ENCODE measurements around the gene ZCCHC10.
A peak's percentile ranks its signal among the peaks of the same experiment; 100 is the strongest.
"Not testable (repeated sequence)": the region's sequence is repeated elsewhere in the genome, so short reads cannot be mapped to it uniquely, and the experiment has no call there.

The ZCCHC10 gene

GRCh38 chr5:133025804-133026663 is at the start of gene ZCCHC10:
ZCCHC10 (minus strand) TSS chr5:133026549; CDS start chr5:133026537, 12 bp downstream.
- peak; percentile 80 to 90 (median 88) for DNase-seq (ENCODE audit: low read depth in 4 of 4, low spot score in 1 of 4)

GRCh38 chr5:133075572-133076536 is 49.5 kb upstream of the ZCCHC10 start:
- no peak for DNase-seq (ENCODE audit: low read depth in 4 of 4, low spot score in 1 of 4)

DNA sequence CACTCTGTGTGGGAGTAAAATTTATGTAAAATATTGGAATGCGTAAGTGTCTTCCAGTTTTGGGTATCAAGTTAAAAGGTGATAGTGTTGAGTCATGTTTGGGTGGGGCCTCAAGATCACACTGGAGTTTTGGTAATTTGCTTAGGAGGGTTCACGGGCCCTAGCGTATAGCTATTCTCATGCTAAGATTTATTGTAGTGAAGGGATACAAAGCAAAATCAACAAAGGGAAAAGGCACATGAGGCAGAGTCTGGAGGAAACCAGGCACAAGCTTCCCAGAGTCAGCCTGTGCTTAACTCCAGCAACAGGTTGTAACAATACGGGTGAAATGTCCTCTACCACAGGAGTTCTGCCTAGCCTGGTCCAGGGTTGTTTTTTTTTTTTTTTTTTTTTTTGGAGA is 45.7 kb upstream of the ZCCHC10 start:
- no peak for DNase-seq (ENCODE audit: low read depth in 4 of 4, low spot score in 1 of 4)

DNA sequence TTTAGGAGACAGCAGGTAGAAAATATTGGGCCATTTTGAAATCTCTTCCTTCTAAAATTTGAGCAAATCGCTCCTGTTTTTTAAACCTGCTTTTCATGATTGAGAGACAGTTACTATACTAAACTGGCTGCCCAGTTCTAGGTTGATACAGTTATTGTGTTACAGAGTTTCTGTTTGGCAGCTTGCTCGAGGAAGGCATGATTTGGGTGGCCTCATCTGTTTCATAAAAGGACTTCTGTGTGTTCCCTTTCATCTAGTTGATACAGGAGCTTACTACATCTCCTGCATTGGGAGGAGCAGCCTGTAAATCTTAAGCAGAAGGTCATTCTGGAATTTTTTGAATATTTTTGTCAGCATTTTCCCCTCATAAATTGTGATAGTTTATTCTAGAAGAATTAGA is 39.7 kb upstream of the ZCCHC10 start:
- DNase-seq (ENCODE audit: low read depth in 4 of 4, low spot score in 1 of 4), result no peak

- no peak for DNase-seq (ENCODE audit: low read depth in 4 of 4, low spot score in 1 of 4)
Measured at GRCh38 chr5:133065471-133065870, 39.1 kb upstream of the ZCCHC10 start.

DNA sequence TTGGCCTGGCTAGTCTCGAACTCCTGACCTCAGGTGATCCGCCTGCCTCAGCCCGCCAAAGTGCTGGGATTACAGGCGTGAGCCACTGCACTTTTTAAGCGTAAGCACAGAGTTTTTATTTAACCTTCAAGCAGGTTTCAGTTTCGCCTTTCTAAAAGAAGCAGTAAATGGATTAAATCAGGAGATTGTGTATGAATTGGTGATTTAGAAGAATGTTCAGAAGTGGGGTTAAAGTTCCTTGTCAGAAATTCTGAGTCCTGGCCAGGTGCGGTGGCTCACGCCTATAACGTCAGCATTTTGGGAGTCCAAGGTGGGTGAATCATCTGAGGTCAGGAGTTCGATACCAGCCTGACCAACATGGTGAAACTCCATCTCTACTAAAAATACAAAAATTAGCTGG is 37.6 kb upstream of the ZCCHC10 start:
- DNase-seq (ENCODE audit: low read depth in 4 of 4, low spot score in 1 of 4), result no peak

GRCh38 chr5:133062276-133062675 is 35.9 kb upstream of the ZCCHC10 start:
- DNase-seq (ENCODE audit: low read depth in 4 of 4, low spot score in 1 of 4), result no peak

- no peak for DNase-seq (ENCODE audit: low read depth in 4 of 4, low spot score in 1 of 4)
Measured at GRCh38 chr5:133059621-133060020, 33.3 kb upstream of the ZCCHC10 start.

DNA sequence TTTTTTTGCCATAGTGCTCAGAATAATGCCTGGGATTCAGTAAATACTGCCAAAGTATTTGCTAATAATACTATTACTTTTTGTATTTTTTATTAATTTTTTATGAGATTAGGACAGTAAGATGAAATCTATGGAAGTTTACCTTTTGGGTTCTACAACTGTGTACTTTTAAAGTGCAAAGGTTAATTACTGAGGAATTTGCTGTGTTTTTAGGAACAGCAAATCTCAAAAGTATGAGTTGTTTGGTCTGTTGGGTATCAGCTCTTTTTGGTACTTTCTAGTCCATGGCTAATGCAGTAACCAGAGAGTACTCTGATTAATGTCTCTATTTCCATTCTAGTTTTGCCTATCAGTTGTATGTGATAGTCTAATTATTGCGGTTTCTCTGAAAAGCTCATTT is 30.5 kb upstream of the ZCCHC10 start:
- no peak for DNase-seq (ENCODE audit: low read depth in 4 of 4, low spot score in 1 of 4)

DNA sequence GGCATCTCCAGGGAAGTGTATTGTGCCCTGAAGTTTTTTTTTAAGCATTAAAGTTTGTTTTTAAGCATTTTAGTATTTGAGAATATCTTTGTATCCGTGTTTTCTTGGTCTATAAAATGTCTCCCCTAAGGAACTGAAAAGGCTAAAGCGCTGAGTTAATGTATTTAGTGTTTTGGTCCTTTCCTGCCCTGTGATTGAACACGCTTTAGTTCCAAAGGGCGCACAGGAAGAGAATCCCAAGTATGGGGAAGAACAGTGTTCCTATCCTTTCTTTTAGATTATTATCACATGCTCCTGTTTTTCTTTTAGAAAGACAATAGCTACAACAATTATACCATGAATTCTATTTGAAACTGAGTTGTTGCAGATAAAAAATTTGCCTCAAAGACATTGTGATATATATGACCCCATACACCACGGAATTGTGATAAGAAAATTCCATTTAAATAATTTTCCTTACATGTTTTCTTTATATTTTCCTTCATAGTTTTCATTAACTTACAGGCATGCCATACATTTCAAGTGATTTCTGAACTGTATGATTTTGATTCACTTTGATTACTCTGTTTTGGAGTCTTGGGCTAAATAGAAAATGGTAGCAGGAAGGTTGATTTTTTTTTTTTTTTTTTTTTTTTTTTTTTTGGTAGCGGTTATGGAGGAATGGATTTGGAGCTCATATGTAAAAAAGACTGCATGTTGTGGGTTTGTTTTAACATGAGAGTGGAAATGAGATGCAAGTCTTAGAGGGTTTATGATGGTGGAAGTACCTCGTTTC is 28.5 kb upstream of the ZCCHC10 start:
- no peak for DNase-seq (ENCODE audit: low read depth in 4 of 4, low spot score in 1 of 4)

- DNase-seq (ENCODE audit: low read depth in 4 of 4, low spot score in 1 of 4), result no peak
Measured at GRCh38 chr5:133053448-133053847, 27.1 kb upstream of the ZCCHC10 start.

DNA sequence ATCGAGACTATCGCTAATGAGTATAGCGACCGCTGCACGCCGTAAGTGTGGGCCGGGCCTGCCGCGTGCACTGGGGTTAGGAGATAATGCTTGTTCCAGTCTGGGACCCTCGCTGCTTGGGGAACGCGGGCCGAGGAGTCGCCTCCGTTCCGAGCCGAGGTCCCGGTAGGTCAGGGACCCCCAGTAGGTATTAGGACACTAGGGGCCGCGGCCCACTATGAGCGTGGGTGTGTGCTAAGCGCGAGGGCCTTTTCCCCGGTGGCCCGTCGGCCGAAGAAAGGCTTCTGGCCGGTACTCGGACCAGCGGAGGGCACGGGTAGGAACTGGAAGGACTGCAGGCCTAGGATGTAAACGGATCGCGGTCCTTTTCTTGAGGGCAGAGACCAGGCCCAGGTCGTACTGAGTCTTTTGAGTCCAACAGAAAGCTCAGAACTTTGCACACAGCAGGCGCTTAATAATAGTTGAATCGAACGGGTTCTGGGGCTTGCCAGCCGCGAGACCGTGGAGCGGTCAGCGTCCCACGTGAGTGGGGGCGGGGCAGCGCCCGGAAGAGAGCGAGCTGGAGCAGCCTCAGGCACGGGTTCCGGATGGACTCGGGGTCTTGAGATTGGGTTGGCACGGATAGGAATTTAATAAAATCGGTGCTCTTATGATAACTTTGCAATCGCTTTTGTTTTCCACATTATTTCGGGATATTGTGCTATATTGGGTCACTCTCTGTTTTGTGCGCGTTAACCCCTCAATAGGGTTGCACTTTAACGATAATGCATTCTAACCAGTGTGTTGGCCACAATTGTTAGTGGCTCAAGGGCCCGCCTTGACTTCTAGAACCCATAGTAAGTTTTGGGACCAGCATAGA is 26.2 kb upstream of the ZCCHC10 start:
- peak; percentile 23 to 55 (median 30) for DNase-seq (ENCODE audit: low read depth in 4 of 4, low spot score in 1 of 4)

DNA sequence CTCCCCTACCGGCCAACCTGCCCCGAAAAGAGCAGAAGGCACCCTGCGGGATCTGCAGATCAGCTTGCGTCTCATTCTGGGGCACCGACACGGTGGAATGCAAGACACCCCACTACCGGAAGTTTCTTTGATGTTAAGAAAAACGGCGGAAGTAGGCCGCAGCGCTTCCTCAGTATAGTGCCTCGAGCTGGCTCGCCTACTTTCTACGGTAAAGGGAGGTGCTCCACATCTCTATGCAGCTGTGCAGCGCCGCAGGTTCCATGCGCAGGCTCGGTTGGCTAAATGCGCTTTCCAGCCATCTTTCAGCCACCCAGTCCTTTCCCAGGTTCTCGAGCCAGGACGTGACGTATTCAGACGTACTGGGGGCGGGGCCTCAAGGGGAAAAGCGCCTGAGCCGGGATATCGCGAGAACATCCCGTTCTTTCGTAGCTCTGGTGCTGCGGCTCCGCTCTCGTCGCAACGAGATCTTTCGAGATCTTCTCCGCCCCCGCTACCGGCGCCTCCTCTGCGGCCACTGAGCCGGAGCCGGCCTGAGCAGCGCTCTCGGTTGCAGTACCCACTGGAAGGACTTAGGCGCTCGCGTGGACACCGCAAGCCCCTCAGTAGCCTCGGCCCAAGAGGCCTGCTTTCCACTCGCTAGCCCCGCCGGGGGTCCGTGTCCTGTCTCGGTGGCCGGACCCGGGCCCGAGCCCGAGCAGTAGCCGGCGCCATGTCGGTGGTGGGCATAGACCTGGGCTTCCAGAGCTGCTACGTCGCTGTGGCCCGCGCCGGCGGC is 25.4 kb upstream of the ZCCHC10 start, which contains the start of gene HSPA4:
HSPA4 (plus strand) TSS at position 472 of the 775 bp plus-strand sequence; CDS start at position 710, 238 bp downstream.
- peak; percentile 89 to 96 (median 93) for DNase-seq (ENCODE audit: low read depth in 4 of 4, low spot score in 1 of 4)

GRCh38 chr5:133051061-133051541 is 24.8 kb upstream of the ZCCHC10 start:
- no peak for DNase-seq (ENCODE audit: low read depth in 4 of 4, low spot score in 1 of 4)

DNA sequence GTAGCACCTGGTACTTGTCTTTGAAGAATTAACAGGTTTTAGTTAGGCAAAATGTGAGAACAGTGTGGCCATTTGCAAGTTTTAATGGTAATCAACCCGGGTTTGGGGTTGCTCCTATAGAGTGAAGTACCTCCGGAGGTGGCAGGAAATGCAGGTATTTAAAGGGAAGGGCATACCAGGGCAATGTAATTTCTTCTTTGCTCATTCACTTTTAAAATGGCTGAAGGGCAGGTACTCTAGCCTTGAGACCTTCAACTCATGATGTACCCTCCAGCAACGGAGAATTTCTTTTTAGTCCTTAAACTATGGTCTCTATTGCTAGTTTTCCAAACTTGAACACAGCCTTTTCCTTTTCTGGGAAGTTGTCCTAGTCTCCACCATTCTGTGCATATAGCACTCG is 24.2 kb upstream of the ZCCHC10 start:
- no peak for DNase-seq (ENCODE audit: low read depth in 4 of 4, low spot score in 1 of 4)

GRCh38 chr5:133049726-133050048 is 23.3 kb upstream of the ZCCHC10 start:
- DNase-seq (ENCODE audit: low read depth in 4 of 4, low spot score in 1 of 4), result no peak

- DNase-seq (ENCODE audit: low read depth in 4 of 4, low spot score in 1 of 4), result no peak
Measured at GRCh38 chr5:133048993-133049725, 22.8 kb upstream of the ZCCHC10 start.

GRCh38 chr5:133047404-133047803 is 21.1 kb upstream of the ZCCHC10 start:
- DNase-seq (ENCODE audit: low read depth in 4 of 4, low spot score in 1 of 4), result no peak

DNA sequence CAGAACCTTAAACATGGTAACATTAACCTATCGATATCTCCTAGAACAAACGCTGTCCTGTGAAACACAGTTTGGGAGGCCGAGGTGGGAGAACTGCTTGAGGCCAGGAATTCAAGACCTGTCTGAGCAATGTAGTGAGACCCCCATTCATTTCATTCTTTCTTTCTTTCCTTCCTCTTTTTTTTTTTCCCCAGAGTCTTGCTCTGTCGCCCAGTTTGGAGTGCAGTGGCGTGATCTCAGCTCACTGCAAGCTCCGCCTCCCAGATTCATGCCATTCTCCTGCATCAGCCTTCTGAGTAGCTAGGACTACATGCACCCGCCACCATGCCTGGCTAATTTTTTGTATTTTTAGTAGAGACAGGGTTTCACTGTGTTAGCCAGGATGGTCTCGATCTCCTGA is 20.2 kb upstream of the ZCCHC10 start:
- DNase-seq (ENCODE audit: low read depth in 4 of 4, low spot score in 1 of 4), result not testable (repeated sequence)

All from stimulated activated CD4-positive, alpha-beta T cell treated with anti-CD3 and anti-CD28 coated beads, Interleukin-1b, Interleukin-23, amount 100 ng/mL, for 24 hours (primary cell).